ENCODE measurements around the gene SFTPA1.
"Not testable (repeated sequence)": the region's sequence is repeated elsewhere in the genome, so short reads cannot be mapped to it uniquely, and the experiment has no call there.

Gene SFTPA1

GRCh38 chr10:79608505-79609375, 2.0 kb upstream of the SFTPA1 start:
- in situ Hi-C loops (cut with MboI; ENCODE audit: low sequenced_read_pairs), result no loop called here

- in situ Hi-C loops (cut with MboI; ENCODE audit: low sequenced_read_pairs), result not testable (repeated sequence)
Measured at GRCh38 chr10:79611193-79611976, 646 bp downstream of the SFTPA1 start.

GRCh38 chr10:79615577-79615976, 4.8 kb downstream of the SFTPA1 start:
- in situ Hi-C loops (cut with MboI; ENCODE audit: low sequenced_read_pairs), result no loop called here

GRCh38 chr10:79616164-79616563, 5.4 kb downstream of the SFTPA1 start:
- in situ Hi-C loops (cut with MboI; ENCODE audit: low sequenced_read_pairs), result no loop called here

- in situ Hi-C loops (cut with MboI; ENCODE audit: low sequenced_read_pairs), result not testable (repeated sequence)
Measured at GRCh38 chr10:79623663-79624062, 12.9 kb downstream of the SFTPA1 start.

GRCh38 chr10:79627075-79627474, 16.3 kb downstream of the SFTPA1 start:
- in situ Hi-C loops (cut with MboI; ENCODE audit: low sequenced_read_pairs), result no loop called here

- in situ Hi-C loops (cut with MboI; ENCODE audit: low sequenced_read_pairs), result no loop called here
Measured at GRCh38 chr10:79628083-79628482, 17.3 kb downstream of the SFTPA1 start.

GRCh38 chr10:79628988-79629954, 18.5 kb downstream of the SFTPA1 start:
- in situ Hi-C loops (cut with MboI; ENCODE audit: low sequenced_read_pairs), result no loop called here

GRCh38 chr10:79629955-79630327, 19.2 kb downstream of the SFTPA1 start:
- in situ Hi-C loops (cut with MboI; ENCODE audit: low sequenced_read_pairs), result no loop called here

GRCh38 chr10:79636654-79637199, 26.0 kb downstream of the SFTPA1 start:
- in situ Hi-C loops (cut with MboI; ENCODE audit: low sequenced_read_pairs), result not testable (repeated sequence)

- in situ Hi-C loops (cut with MboI; ENCODE audit: low sequenced_read_pairs), result no loop called here
Measured at GRCh38 chr10:79638318-79638717, 27.6 kb downstream of the SFTPA1 start.

- in situ Hi-C loops (cut with MboI; ENCODE audit: low sequenced_read_pairs), result not testable (repeated sequence)
Measured at GRCh38 chr10:79652695-79653094, 42.0 kb downstream of the SFTPA1 start.

- in situ Hi-C loops (cut with MboI; ENCODE audit: low sequenced_read_pairs), result not testable (repeated sequence)
Measured at GRCh38 chr10:79663287-79663686, 52.5 kb downstream of the SFTPA1 start.

- in situ Hi-C loops (cut with MboI; ENCODE audit: low sequenced_read_pairs), result not testable (repeated sequence)
Measured at GRCh38 chr10:79664686-79665085, 53.9 kb downstream of the SFTPA1 start.

Measured in hTERT RPE-1 (cell line).